Lower lobe of right lung (tissue), 2 donors: Measurements from ENCODE around the gene CDC42BPB. TPM values are rescaled to one million over a fixed set of nuclear protein-coding genes. Genes with fewer than 3 reads are reported as not detected.
A peak's percentile ranks its signal among the peaks of the same experiment; 100 is the strongest.

Experiments
- ATAC-seq, 2 donors: fragments of 200-7000 bp; cut with Tn5 transposase; one replicate each; pipeline ENCODE4 v1.9.1; 2020 to 2022; ENCODE audit warnings: mild to moderate bottlenecking in 2 of 2, moderate library complexity in 2 of 2
- DNase-seq: peaks from one replicate; pipeline ENCODE4 v3.0.0-alpha.2; 2020
- H3K27ac ChIP-seq: fragments of 200-600 bp; one replicate; pipeline ENCODE4 v1.8.0; 2022
- H3K27me3 ChIP-seq: fragments of 200-600 bp; one replicate; pipeline ENCODE4 v1.8.0; 2022; ENCODE audit warnings: low read depth
- H3K36me3 ChIP-seq: fragments of 200-600 bp; one replicate; pipeline ENCODE4 v1.8.0; 2022; ENCODE audit warnings: mild to moderate bottlenecking
- H3K4me1 ChIP-seq: fragments of 200-600 bp; one replicate; pipeline ENCODE4 v1.8.0; 2022
- H3K4me3 ChIP-seq: fragments of 200-600 bp; one replicate; pipeline ENCODE4 v1.8.0; 2022; ENCODE audit warnings: mild to moderate bottlenecking
- H3K9me3 ChIP-seq: fragments of 200-600 bp; one replicate; pipeline ENCODE4 v1.8.0; 2022
- CTCF ChIP-seq: fragments of 200-600 bp; IDR thresholded peaks from one replicate; pipeline ENCODE4 v1.8.0; 2022; ENCODE audit warnings: antibody characterized with exemption, mild to moderate bottlenecking
- intact Hi-C: fragments of 100-400 bp; cut with DNase I; formaldehyde crosslinking; loops from one replicate; pipeline ENCODE4 v1.11.0; 2022
- total RNA-seq: library from RNA; stranded (reverse); fragmentation: NEBNext Ultra II Directional; extraction: Animal tissue kit (Norgen Biotek cat#: 25700); gene quantifications from one replicate; pipeline ENCODE4 v1.2.1, GENCODE V29; 2021
- donor health status: DM: no; HTN: yes; CAD: no; lungs with severe emphysema.

CDC42BPB gene
- total RNA-seq, 1 donor from 2014 or later = 114 TPM

- Histone ChIP-seq H3K27ac (no peak overlapping the region), H3K36me3 (no peaks in the 10 kb centered on the region), H3K4me3 (no peak overlapping the region), H3K9me3 (no peaks in the 10 kb centered on the region), H3K4me1 (peaks cover 35% of the 10 kb centered on the region), H3K27me3 (peaks cover 62% of the 10 kb centered on the region)
- intact Hi-C loops = no loop called here
- ATAC-seq (no peak), DNase-seq (peak; percentile 40)
- TF ChIP-seq CTCF = no peak
These were observed 132.4 kb downstream of the CDC42BPB start for GRCh38 chr14:102924632-102925588.

- H3K4me1 ChIP-seq = peaks cover 26% of the 10 kb centered on the region
- no peaks in the 10 kb centered on the region for H3K36me3 ChIP-seq
- intact Hi-C loops = no loop called here
- no peak overlapping the region for H3K27ac ChIP-seq
- no peak for ATAC-seq
- no peaks in the 10 kb centered on the region for H3K9me3 ChIP-seq
- peak; percentile 36 for DNase-seq
- H3K4me3 ChIP-seq = no peak overlapping the region
- TF ChIP-seq CTCF = no peak
- peaks cover 52% of the 10 kb centered on the region for H3K27me3 ChIP-seq
These were observed 133.3 kb downstream of the CDC42BPB start for GRCh38 chr14:102923925-102924486.

- H3K27me3 ChIP-seq = peaks cover 46% of the 10 kb centered on the region
- peak overlapping the region; percentile 37 for H3K4me3 ChIP-seq
- peaks cover 21% of the 10 kb centered on the region for H3K4me1 ChIP-seq
- intact Hi-C loops = no loop called here
- no peaks in the 10 kb centered on the region for H3K36me3 ChIP-seq
- no peak for TF ChIP-seq CTCF
- H3K27ac ChIP-seq = no peak overlapping the region
- DNase-seq = peak; percentile 44
- no peak for ATAC-seq
- H3K9me3 ChIP-seq = no peaks in the 10 kb centered on the region
These were observed 134.0 kb downstream of the CDC42BPB start for GRCh38 chr14:102923201-102923924.

GRCh38 chr14:102922490-102923200 lies 134.7 kb downstream of the CDC42BPB start, which contains the start of gene AMN:
Gene AMN (plus strand): TSS chr14:102922663. CDS start chr14:102922689, 26 bp downstream.
- peak; percentile 53 for DNase-seq

More at GRCh38 chr14:102922490-102923200, 134.7 kb downstream of the CDC42BPB start, which contains the start of gene AMN:
- intact Hi-C loops = no loop called here
- Histone ChIP-seq H3K27me3 (peaks cover 41% of the 10 kb centered on the region), H3K27ac (no peak within 1 kb of the TSS), H3K36me3 (no peaks in the 10 kb centered on the region), H3K9me3 (no peaks in the 10 kb centered on the region), H3K4me1 (peaks cover 16% of the 10 kb centered on the region), H3K4me3 (peak within 1 kb of the TSS; percentile 37)
- ATAC-seq = peak; percentile 1 to 10
- TF ChIP-seq CTCF = no peak
